ENCODE data around the gene LRRIQ1.
A peak's percentile ranks its signal among the peaks of the same experiment; 100 is the strongest.

The LRRIQ1 gene

GRCh38 chr12:85036234-85036707, at the start of gene LRRIQ1, which contains the start of gene TSPAN19:
LRRIQ1 (plus strand) TSS chr12:85036351; CDS start chr12:85038177, 1,826 bp downstream.
TSPAN19 (minus strand) TSS chr12:85036277; CDS start chr12:85029946, 6,331 bp downstream.
- H3K4me1 ChIP-seq (ENCODE audit: low read length): peaks cover 3% of the 10 kb centered on the region; the same call in 1 of the 2 replicates
- H3F3A ChIP-seq (ENCODE audit: insufficient read depth, low read length): no peaks in the 10 kb centered on the region
- peak within 1 kb of the TSS; percentile 88 for H3K4me2 ChIP-seq (ENCODE audit: low read depth, low read length)
- H3K79me2 ChIP-seq (ENCODE audit: low read length): no peaks in the 10 kb centered on the region
- peak within 1 kb of the TSS; percentile 67 for H3K4me3 ChIP-seq (ENCODE audit: low read length)
- peak within 1 kb of the TSS; percentile 59 for H3K9ac ChIP-seq (ENCODE audit: low read length)
- H3K27me3 ChIP-seq (replicated peaks; ENCODE audit: insufficient read depth, low read length): 0 out of 2 replicates have a peak, but pooled peaks cover 3% of the 10 kb centered on the region
- no peak for TF ChIP-seq CTCF (IDR thresholded peaks at IDR 0.05; ENCODE audit: low read length)
- TF ChIP-seq EZH2 (optimal IDR thresholded peaks at IDR 0.05; ENCODE audit: low read depth, low read length): no peak
- no peaks in the 10 kb centered on the region for H3K9me2 ChIP-seq (replicated peaks; ENCODE audit: insufficient read depth, low read length)
- no peaks in the 10 kb centered on the region for H3K9me3 ChIP-seq (replicated peaks; ENCODE audit: insufficient read depth, low read length)
- H3K27ac ChIP-seq (ENCODE audit: low read length): peak within 1 kb of the TSS; percentile 4; the same call in 1 of the 2 replicates
- H4K20me1 ChIP-seq (ENCODE audit: insufficient read depth, low read length): no peaks in the 10 kb centered on the region
- H3K36me3 ChIP-seq (replicated peaks; ENCODE audit: insufficient read depth, low read length): no peaks in the 10 kb centered on the region
- DNase-seq: peak; percentile 92
- H2AFZ ChIP-seq (ENCODE audit: low read length): peak within 1 kb of the TSS; percentile 61

GRCh38 chr12:84986586-84986985, 49.6 kb upstream of the LRRIQ1 start:
- Histone ChIP-seq H3F3A (ENCODE audit: insufficient read depth, low read length) (no peaks in the 10 kb centered on the region), H3K4me2 (ENCODE audit: low read depth, low read length) (no peak overlapping the region), H3K9me2 (replicated peaks; ENCODE audit: insufficient read depth, low read length) (no peaks in the 10 kb centered on the region), H4K20me1 (ENCODE audit: insufficient read depth, low read length) (no peaks in the 10 kb centered on the region), H3K27me3 (replicated peaks; ENCODE audit: insufficient read depth, low read length) (no peaks in the 10 kb centered on the region), H3K9me3 (replicated peaks; ENCODE audit: insufficient read depth, low read length) (no peaks in the 10 kb centered on the region), H3K9ac (ENCODE audit: low read length) (no peak overlapping the region), H3K4me3 (ENCODE audit: low read length) (no peak overlapping the region), H3K79me2 (ENCODE audit: low read length) (no peaks in the 10 kb centered on the region), H3K36me3 (replicated peaks; ENCODE audit: insufficient read depth, low read length) (no peaks in the 10 kb centered on the region), H2AFZ (ENCODE audit: low read length) (no peak overlapping the region), H3K27ac (ENCODE audit: low read length) (no peak overlapping the region), H3K4me1 (ENCODE audit: low read length) (no peaks in the 10 kb centered on the region)
- DNase-seq: no peak
- no peak for TF ChIP-seq EZH2 (optimal IDR thresholded peaks at IDR 0.05; ENCODE audit: low read depth, low read length)
- TF ChIP-seq CTCF (IDR thresholded peaks at IDR 0.05; ENCODE audit: low read length): no peak
- TF ChIP-seq EZH2phosphoT487 (IDR thresholded peaks at IDR 0.05; ENCODE audit: low read length): no peak

GRCh38 chr12:84994426-84994825, 41.7 kb upstream of the LRRIQ1 start:
- H3K4me2 ChIP-seq (ENCODE audit: low read depth, low read length): no peak overlapping the region
- peak; percentile 14 for DNase-seq
- no peaks in the 10 kb centered on the region for H3F3A ChIP-seq (ENCODE audit: insufficient read depth, low read length)
- no peaks in the 10 kb centered on the region for H3K27me3 ChIP-seq (replicated peaks; ENCODE audit: insufficient read depth, low read length)
- TF ChIP-seq CTCF (IDR thresholded peaks at IDR 0.05; ENCODE audit: low read length) (no peak), EZH2 (optimal IDR thresholded peaks at IDR 0.05; ENCODE audit: low read depth, low read length) (no peak), EZH2phosphoT487 (IDR thresholded peaks at IDR 0.05; ENCODE audit: low read length) (no peak)
- no peaks in the 10 kb centered on the region for H3K36me3 ChIP-seq (replicated peaks; ENCODE audit: insufficient read depth, low read length)
- H3K9me3 ChIP-seq (replicated peaks; ENCODE audit: insufficient read depth, low read length): no peaks in the 10 kb centered on the region
- H3K9me2 ChIP-seq (replicated peaks; ENCODE audit: insufficient read depth, low read length): no peaks in the 10 kb centered on the region
- H3K27ac ChIP-seq (ENCODE audit: low read length): no peak overlapping the region
- no peak overlapping the region for H3K9ac ChIP-seq (ENCODE audit: low read length)
- H2AFZ ChIP-seq (ENCODE audit: low read length): no peak overlapping the region
- no peaks in the 10 kb centered on the region for H3K4me1 ChIP-seq (ENCODE audit: low read length)
- H3K79me2 ChIP-seq (ENCODE audit: low read length): no peaks in the 10 kb centered on the region
- H4K20me1 ChIP-seq (ENCODE audit: insufficient read depth, low read length): no peaks in the 10 kb centered on the region
- H3K4me3 ChIP-seq (ENCODE audit: low read length): no peak overlapping the region
